K562 (cell line): ENCODE results near the gene LMO4. TPM values are rescaled to one million over a fixed set of nuclear protein-coding genes. Genes with fewer than 3 reads are reported as not detected.
A peak's percentile ranks its signal among the peaks of the same experiment; 100 is the strongest.

ENCODE experiments used
- BACH1 ChIP-seq: fragments of 200-800 bp; sonication (Bioruptor generic); IDR thresholded peaks from 2 replicates; pipeline ENCODE4 v1.6.1; 2016; ENCODE audit warnings: missing genetic modification characterization, missing compliant biosample characterization
- BRF1 ChIP-seq: IDR thresholded peaks from 3 replicates; pipeline ENCODE4 v1.6.1; 2011; ENCODE audit warnings: borderline replicate concordance, mild to moderate bottlenecking; ENCODE audit not compliant: insufficient read length; ENCODE audit errors: extremely low read depth
- CREB3L1 ChIP-seq: fragments of 450-650 bp; IDR thresholded peaks from 2 replicates; pipeline ENCODE4 v1.6.1; 2014; ENCODE audit warnings: low read depth, mild to moderate bottlenecking, moderate library complexity, borderline replicate concordance
- NR2C1 ChIP-seq, 2 experiments: fragments of 450-650 bp; IDR thresholded peaks; 2 replicates each; pipeline ENCODE4 v1.6.1; 2017; ENCODE audit warnings: mild to moderate bottlenecking in 2 of 2, antibody characterized with exemption in 1 of 2, inconsistent platforms in 1 of 2, missing compliant biosample characterization in 1 of 2, missing genetic modification characterization in 1 of 2
- TBP ChIP-seq: optimal IDR thresholded peaks from 2 replicates; pipeline ENCODE3; 2011; ENCODE audit warnings: low read depth, low read length, improper control_type of control experiment
- TCF7L2 ChIP-seq: fragments of 150-350 bp; IDR thresholded peaks from 2 replicates; pipeline ENCODE4 v1.6.1; 2016; ENCODE audit warnings: low read depth, mild to moderate bottlenecking, low read length, moderate library complexity
- VEZF1 ChIP-seq: fragments of 200-800 bp; sonication (Bioruptor generic); IDR thresholded peaks from 2 replicates; pipeline ENCODE4 v1.6.1; 2017; ENCODE audit warnings: missing genetic modification characterization, missing compliant biosample characterization
- ZKSCAN3 ChIP-seq: fragments of 250-450 bp; sonication (Bioruptor Pico); IDR thresholded peaks from 2 replicates; pipeline ENCODE4 v1.4.0; 2020
- ZNF57 ChIP-seq: fragments of 450-650 bp; formaldehyde crosslinking; IDR thresholded peaks from 2 replicates; pipeline ENCODE4 v1.4.0; 2020; ENCODE audit warnings: mild to moderate bottlenecking, moderate library complexity
- ZNF668 ChIP-seq: fragments of 250-450 bp; sonication (Bioruptor Pico); IDR thresholded peaks from 2 replicates; pipeline ENCODE4 v1.8.0; 2022; ENCODE audit warnings: mild to moderate bottlenecking, inconsistent platforms
- ZNF740 ChIP-seq, 3 experiments: fragments of 200-800 bp in 1 of 3; sonication (Bioruptor generic) in 1 of 3; sonication (generic) in 1 of 3; formaldehyde crosslinking in 1 of 3; IDR thresholded peaks; 2 replicates each; pipeline versions ENCODE4 v1.6.1 to v1.8.0; 2016 to 2022; ENCODE audit warnings: mild to moderate bottlenecking in 2 of 3, missing compliant biosample characterization in 2 of 3, missing genetic modification characterization in 2 of 3, missing genetic modification reagents in 1 of 3
- ZNF79 ChIP-seq: fragments of 250-450 bp; sonication (Bioruptor Pico); IDR thresholded peaks from 2 replicates; pipeline ENCODE4 v1.4.0; 2020; ENCODE audit warnings: low read depth, mild to moderate bottlenecking, moderate library complexity
- polyA plus RNA-seq, 8 experiments: library from polyadenylated mRNA; depleted of rRNA in 4 of 8; stranded (reverse) in 5 of 8; unstranded in 3 of 8; fragments of >200 nt; fragmentation: Nextera tagmentation in 2 of 8; fragmentation: Illumina TruSeq in 1 of 8; extraction: Ambion mirVana in 2 of 8; extraction: Trizol in 1 of 8; gene quantifications; 2 replicates each; pipeline versions ENCODE4 v1.2.1 to v1.2.3, GENCODE V29; 2011 to 2014; ENCODE audit warnings: inconsistent platforms in 1 of 8, missing spikeins in 1 of 8
- total RNA-seq, 7 experiments: library from RNA; depleted of rRNA in 6 of 7; stranded (reverse); fragments of >200 nt in 6 of 7; fragmentation: Illumina TruSeq in 2 of 7; extraction: Trizol in 2 of 7; gene quantifications; 2 replicates each; pipeline versions ENCODE4 v1.2.1 to v1.2.3, GENCODE V29; 2011 to 2021; ENCODE audit warnings: low replicate concordance in 1 of 7
- TF ChIP-seq, protein P1 (sequence below): sonication (generic); IDR thresholded peaks from 2 replicates; pipeline ENCODE4 v1.6.1; 2016
- TF ChIP-seq, protein P2 (sequence below): sonication (generic); formaldehyde crosslinking; IDR thresholded peaks from 2 replicates; pipeline ENCODE4 v1.8.1; 2023; ENCODE audit warnings: mild to moderate bottlenecking, missing genetic modification reagents
- TF ChIP-seq, protein P3 (sequence below): fragments of 450-650 bp; IDR thresholded peaks from 2 replicates; pipeline ENCODE4 v1.6.1; 2017; ENCODE audit warnings: antibody characterized with exemption, mild to moderate bottlenecking

The LMO4 gene
- total and polyA plus RNA-seq, 9 of the 15 experiments (the other 6 are each of a cell fraction or from before 2014, with no cell fraction given) = 3.1 to 35.3 (median 22.4) TPM

GRCh38 chr1:87335175-87335884 is 6.7 kb downstream of the LMO4 start (continued):
- TF ChIP-seq CREB3L1 (peak; percentile 47; the same call in 1 of the 2 replicates), ZNF740 (CRISPR knock-in tag; IDR thresholded peaks at IDR 0.05) (peak; percentile 77), ZNF740 (tag; IDR thresholded peaks at IDR 0.05) (peak in 1 of 2 experiments; percentile 62; a peak in 1 of 4 replicates), BACH1 (tag) (no peak), VEZF1 (CRISPR knock-in tag) (peak; percentile 87), NR2C1 (IDR thresholded peaks at IDR 0.05) (no peak), NR2C1 (tag; IDR thresholded peaks at IDR 0.05) (no peak), ZNF57 (CRISPR knock-in tag) (no peak), ZKSCAN3 (CRISPR knock-in tag) (no peak), TBP (peak; percentile 58), ZNF79 (no peak), ZNF668 (no peak), BRF1 (no peak), TCF7L2 (no peak)
- TF ChIP-seq, protein P1, sequence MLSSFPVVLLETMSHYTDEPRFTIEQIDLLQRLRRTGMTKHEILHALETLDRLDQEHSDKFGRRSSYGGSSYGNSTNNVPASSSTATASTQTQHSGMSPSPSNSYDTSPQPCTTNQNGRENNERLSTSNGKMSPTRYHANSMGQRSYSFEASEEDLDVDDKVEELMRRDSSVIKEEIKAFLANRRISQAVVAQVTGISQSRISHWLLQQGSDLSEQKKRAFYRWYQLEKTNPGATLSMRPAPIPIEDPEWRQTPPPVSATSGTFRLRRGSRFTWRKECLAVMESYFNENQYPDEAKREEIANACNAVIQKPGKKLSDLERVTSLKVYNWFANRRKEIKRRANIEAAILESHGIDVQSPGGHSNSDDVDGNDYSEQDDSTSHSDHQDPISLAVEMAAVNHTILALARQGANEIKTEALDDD = no peak
- TF ChIP-seq, protein P2, sequence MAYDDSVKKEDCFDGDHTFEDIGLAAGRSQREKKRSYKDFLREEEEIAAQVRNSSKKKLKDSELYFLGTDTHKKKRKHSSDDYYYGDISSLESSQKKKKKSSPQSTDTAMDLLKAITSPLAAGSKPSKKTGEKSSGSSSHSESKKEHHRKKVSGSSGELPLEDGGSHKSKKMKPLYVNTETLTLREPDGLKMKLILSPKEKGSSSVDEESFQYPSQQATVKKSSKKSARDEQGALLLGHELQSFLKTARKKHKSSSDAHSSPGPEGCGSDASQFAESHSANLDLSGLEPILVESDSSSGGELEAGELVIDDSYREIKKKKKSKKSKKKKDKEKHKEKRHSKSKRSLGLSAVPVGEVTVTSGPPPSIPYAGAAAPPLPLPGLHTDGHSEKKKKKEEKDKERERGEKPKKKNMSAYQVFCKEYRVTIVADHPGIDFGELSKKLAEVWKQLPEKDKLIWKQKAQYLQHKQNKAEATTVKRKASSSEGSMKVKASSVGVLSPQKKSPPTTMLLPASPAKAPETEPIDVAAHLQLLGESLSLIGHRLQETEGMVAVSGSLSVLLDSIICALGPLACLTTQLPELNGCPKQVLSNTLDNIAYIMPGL (CRISPR knock-in tag) = no peak
- TF ChIP-seq, protein P3, sequence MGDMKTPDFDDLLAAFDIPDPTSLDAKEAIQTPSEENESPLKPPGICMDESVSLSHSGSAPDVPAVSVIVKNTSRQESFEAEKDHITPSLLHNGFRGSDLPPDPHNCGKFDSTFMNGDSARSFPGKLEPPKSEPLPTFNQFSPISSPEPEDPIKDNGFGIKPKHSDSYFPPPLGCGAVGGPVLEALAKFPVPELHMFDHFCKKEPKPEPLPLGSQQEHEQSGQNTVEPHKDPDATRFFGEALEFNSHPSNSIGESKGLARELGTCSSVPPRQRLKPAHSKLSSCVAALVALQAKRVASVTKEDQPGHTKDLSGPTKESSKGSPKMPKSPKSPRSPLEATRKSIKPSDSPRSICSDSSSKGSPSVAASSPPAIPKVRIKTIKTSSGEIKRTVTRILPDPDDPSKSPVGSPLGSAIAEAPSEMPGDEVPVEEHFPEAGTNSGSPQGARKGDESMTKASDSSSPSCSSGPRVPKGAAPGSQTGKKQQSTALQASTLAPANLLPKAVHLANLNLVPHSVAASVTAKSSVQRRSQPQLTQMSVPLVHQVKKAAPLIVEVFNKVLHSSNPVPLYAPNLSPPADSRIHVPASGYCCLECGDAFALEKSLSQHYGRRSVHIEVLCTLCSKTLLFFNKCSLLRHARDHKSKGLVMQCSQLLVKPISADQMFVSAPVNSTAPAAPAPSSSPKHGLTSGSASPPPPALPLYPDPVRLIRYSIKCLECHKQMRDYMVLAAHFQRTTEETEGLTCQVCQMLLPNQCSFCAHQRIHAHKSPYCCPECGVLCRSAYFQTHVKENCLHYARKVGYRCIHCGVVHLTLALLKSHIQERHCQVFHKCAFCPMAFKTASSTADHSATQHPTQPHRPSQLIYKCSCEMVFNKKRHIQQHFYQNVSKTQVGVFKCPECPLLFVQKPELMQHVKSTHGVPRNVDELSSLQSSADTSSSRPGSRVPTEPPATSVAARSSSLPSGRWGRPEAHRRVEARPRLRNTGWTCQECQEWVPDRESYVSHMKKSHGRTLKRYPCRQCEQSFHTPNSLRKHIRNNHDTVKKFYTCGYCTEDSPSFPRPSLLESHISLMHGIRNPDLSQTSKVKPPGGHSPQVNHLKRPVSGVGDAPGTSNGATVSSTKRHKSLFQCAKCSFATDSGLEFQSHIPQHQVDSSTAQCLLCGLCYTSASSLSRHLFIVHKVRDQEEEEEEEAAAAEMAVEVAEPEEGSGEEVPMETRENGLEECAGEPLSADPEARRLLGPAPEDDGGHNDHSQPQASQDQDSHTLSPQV = 0 out of 2 replicates have a peak, but pooled peaks have one; percentile 21
